ENCODE data around the gene ANP32A.

The ANP32A gene

DNA sequence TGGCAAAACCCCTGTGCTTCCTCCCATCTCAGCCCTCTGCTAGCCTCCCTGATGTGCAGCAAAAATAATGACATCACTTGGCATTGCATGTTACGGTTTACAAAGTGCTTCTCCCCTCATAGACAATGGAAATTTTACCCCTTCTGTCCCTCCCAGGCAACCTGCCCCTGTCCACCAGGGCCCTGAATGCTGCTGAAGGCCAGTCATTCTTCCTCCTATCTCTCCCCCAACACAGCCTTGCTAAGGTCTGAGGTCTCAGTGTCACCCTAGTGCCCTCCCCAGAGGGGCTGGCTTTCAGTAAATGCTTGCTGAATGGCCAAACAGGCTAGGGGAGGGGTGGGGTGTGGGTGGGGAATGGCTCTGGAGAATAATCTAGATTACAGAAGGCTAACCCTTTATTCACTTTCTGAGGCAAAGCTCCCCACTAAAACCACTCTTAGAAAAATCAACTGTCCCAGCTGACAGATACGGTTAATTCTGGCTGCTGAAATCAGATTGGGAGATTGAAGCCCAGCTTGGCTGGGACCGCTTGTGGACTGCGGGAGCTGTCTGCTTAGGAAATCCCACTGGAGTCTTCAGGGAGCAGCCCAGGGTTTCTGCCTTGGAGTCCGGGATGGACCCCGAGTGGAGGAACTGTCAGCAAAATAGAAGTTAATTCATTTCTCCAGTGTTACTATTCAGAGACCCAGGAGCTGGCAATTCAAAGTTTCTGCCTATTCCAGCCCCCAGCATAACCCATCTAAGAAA lies 22.9 kb downstream of the ANP32A start:
- no peak for FAIRE-seq

DNA sequence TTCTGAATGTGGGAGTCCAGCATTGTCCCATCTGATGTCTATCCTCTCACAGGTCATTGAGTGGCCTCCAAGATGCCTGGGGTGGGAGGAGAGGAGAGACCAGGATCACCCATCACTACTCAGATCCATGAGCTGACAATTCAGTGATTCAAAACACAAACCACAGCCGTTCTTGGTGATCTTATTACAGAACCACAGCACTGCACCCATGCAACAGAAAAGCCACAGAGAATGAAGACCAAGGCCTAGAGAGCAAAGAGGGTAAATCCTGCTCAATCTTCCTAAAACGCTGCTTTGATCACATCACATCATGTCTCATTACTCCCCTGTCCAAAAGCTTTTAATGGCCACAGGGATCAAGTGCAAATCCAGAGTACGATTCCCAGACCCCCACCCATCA lies 23.5 kb downstream of the ANP32A start:
- FAIRE-seq, result no peak

DNA sequence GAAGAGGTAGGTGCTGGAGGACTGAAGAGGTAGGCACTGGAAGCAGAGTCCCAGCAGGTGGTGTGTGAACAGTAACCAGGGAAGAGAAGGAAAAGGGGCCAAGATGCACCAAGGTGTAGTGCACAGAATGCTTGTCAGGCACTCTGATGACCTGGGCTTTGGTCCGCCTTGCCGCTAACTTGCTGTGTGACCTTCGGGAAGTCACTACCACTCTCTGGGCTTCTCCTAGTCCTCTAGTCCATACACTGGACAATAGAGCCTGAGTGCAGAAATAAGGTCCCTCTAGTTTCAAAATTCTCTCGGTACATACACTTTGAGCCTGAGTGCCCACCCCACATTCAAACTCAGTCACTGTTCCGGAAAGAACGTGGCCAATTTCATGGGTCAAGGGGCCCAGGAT lies 24.1 kb downstream of the ANP32A start:
- FAIRE-seq, result no peak

DNA sequence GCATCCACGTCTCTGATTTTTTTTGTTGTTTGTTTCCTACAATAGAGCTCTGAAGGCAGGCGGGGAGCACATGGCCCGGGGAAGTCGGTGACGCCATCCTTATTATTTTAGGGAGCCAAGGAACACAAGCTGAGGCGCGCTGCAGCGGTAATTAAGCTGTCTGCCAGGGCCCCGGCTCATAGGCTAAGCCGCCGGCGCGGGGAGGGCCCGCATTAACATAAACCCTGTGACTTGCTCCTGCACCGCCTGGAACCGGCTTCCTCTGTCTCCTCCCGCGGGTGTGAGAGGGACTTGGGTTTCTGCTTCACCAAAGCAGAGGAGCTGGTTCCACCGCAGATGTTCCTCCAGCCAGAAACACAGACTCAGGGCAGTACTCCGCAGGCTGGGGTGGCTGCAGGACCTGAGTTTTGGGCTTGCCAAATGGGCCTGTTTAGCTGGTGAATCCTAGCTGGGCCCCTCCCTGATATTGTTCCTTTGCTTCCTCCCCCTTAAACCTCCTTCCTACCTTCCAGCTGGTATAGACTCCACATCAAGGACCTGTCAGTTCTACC lies 25.3 kb downstream of the ANP32A start:
- no peak for FAIRE-seq

DNA sequence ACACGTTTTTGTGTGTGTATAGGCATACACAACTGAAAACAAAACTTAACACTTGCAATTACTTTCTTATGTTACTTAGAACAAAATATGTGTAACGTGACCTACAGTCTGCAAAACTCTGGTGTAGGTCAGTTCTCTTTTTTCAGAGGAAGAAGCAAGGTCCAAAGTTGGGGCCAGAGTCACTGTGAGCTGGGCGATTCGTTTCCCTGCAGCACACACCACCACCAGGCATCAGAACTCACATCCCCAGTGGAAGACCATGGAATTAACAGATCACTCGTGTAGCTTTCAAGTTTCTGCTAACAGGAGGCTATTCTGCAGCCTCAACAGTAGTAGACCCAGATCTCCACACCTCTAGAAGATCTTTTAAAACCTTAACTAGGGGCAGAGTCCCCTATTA lies 25.8 kb downstream of the ANP32A start:
- FAIRE-seq, result no peak

DNA sequence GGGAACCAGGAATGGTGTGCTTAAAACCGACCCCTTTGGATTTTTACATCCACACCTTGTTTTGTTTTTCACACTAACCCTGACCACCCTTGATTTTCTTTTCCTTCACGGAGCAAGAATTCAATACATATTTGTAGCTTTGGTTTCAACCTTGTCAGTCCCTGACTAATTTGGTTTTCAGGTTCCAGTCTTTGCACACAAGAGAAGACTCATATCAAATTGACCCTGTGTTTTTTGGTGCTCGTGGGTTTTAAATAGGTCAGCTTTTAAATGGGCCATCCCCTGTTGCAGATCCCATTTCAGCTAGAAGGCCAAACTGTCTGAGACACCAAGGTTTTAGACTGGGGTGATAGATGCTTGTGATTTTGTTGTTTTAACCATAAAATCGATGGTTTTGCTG lies 26.4 kb downstream of the ANP32A start:
- FAIRE-seq, result no peak

DNA sequence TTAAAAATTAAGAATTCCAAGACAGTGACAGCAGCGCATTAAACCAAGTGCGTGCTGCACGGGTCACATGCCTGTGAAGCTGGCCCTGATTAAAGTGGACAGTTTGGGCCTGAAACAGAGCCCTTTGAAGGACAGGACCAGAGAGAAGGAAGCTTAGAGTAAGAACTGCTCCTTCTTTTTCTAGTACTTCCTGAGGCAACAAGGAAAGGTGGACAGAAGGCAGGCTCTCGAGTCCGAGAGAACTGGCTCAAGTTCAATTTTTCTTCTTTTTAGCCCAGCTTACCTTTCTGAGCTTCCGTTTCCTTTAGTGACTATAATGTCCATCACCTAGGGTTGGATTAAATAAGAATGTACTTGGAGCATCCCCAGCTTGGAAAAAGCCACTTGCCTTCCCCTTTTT lies 26.9 kb downstream of the ANP32A start:
- no peak for FAIRE-seq

DNA sequence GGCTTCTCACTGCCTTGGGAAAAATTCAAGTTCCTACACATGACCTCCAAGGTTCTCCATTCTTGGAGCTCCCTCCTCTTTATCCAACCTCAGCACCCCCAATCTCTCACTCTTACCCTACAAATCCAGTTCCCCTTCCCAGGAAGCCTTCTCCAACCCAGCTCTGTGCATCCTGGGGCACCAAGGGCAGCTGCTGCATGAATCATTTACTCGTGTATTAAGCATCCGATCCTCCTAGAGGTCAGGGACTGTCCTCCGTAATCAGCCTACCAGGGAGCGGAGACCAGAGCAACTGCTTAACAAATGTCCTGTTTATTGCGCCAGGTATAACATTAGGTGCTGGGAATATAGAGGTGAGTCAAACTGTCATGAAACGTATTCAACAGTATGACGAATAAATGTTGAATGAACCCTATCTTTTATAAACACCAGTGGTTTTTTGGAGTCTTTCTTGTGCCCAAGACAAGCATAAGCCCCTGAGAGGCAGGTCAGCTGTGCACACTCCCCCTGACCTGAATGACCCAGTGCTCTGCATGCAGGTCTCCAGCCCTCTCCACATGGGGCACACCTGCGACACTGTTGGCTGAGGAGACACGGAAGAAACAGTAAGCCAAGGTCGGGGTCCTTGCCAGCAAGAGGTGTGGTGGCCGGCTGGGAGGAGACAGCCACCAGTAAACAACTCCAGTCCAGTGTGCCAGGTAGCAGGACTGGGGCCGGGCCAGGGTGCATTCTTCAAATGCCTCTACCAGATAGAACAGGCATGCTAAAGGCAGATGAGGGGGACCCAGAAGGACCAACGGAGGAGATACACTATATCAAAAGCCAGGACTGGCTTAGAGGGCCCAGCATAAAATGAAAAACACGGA lies 27.6 kb downstream of the ANP32A start:
- FAIRE-seq, result no peak

DNA sequence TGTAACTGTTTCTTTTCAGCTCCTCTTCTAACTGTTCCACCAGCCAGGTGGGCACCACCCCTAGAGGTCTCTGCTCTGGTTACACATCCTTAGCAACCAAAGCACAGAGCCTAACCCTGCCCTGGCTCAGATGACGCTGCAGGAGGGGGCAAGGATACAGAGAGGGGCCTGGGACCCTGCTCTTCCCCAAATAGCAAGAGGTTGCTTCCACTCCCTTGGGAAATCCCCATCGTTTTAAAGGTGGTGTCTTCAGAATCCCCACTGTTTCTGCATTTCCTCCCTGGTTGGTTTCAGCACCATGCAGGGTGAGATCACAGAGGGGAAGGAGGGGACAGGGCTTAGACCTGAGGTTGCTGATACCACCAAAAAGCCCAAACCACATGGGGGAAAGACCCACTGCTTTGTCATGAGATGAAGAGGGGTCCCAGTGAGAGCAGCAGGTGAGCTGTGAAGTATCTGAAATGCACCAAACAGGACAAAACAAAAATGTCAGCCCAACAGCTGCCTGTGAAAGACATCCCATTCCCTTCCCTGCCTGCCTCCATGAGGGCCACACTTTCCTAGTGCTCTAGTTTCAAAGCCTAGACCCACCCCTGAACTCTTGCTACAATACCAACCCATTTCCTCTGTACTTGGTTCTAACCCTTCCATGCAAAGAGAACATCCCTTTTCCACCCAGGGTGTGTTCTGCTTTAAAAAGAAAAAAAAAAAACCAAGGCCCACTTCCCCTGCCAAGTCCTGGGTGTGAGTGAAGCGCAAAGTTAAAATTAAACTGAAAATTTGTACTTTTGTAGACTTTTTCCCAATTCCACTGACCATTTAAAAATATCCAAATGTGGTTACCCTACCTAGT lies 29.0 kb downstream of the ANP32A start:
- FAIRE-seq, result no peak

DNA sequence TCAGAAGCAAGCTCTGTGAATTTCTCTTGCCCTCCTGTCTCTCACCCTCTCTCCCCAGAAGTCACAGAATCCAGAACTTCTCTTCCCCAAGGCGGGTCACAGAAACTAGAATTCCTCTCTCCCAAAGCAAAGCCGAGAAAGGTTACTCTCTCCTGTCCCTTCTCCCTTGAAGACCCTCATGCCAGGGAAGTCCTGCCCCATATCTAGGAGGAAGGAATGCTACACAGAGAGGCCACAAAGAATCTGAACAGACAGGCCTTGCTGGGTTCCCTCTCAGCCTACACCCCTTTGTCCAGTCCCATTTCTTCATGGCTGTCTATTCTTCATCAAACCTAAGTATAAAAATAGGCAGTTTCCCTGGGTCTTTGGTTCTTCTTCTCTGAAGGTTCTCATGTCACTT lies 29.8 kb downstream of the ANP32A start:
- no peak for FAIRE-seq

DNA sequence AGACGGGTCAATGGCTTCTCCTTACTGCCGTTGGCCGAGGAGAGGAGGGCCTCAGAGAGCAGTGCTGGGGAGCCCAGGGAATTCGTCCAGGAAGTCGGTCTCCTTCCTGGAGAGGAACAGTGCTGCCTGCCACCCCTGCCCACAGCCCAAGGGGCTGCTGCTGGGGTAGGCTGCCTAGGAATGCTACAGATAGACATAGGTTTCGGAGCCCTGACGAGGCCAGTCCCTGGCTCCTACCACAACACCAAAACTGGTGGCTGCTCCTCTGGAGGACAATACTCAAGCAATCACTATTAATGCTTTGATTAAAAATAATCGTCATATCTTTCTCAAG lies 30.5 kb downstream of the ANP32A start:
- FAIRE-seq, result no peak

DNA sequence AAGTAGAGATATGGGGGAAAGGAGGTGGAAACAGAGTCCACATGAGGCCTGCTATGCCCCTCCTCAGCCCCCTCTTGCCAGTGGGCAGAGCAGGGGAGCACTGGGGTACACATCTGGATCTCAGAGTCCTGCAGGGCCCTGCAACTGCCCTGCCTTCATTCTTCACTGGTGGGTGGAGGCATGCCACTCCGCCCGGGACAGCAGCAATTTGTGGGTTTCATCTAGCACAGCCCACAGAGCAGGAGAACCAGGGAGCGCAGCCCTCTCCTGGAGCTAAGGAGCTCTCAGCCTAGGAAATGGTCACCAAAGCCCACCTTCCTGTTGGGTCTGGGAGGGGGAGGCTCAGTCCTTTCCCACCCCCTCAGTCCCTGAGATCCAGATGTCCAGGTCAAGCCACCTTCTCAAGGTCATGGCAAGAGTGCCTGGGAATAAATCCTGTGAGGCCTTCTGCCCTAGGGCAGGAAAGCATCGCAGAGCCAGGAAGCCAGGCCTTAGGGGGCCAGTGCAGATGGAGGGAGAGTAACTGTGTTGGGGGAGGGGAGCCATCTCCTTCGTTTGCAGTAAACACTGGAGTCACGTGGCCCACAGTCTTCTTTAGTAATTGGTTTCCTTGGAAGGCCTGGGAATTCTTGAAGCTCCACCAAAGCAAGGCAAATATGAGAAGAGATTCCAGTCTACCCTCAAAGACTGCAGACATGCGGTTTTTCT lies 31.0 kb downstream of the ANP32A start:
- no peak for FAIRE-seq

DNA sequence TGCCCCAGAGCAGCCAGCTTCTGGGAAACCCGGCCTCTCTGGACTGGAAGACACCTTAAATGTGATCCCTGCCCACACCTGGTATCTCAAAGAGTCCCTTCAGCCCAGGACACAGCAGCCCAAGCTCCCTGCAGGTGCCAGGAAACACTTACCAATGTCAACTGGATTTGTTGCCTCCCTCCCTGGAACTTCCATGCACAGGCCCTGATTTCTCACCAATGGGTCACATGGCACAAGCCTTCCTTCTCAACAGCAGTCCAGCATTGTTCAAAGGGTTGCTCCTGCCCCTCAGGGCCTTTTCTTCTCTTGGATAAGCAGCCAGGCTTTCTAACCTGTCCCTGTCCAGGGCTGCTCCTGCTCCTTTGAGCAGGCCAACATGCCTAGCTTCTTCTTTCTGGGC lies 31.6 kb downstream of the ANP32A start:
- FAIRE-seq, result no peak

DNA sequence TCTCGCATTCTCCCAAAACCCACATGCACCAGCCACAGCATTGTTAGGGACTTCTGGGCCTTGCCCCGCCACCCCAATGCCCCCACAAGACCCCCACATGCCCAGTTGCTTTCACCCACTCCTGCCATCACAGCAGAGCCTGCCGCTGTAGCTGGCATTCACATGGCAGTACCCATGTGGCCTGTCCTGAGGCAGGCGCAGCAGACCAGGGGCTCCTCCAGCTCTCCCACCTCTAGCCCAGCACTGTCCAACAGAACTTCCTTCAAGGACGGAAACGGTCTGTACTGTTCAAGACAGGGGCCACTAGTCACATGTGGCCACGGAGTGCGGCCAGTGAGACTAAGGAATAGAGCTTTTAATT lies 32.5 kb downstream of the ANP32A start:
- FAIRE-seq, result no peak

DNA sequence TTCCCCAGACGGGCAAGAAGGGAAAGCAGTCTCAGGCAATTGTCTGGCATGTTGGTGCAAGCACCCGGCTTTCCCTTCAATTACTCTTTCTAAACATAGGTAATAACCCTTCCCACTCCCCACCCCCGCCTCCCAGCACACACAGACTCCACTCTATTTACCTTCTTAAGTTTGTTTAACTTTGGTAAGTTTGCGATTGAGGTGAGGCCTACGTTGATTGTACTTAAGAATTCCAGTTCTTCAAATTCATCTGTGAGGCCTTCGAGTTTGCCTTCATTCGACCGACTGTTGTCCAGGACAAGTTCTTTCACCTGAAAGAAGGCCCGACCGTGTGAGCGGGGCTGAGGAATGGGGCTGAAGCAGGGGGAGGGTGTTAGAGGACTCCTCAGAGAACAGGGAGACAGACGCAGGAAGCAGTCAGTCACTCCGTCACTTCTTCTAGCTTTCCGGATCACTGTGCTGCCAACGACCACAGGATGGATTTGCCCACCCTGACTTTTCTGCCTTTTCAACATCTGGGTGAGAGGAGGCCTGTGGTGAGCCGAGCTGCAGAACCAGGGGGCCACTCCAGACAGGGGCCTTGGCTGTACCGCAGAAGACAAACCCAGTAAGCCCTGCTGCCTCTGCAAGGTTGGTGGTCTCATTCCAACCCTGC lies 33.0 kb downstream of the ANP32A start:
- FAIRE-seq, result no peak

DNA sequence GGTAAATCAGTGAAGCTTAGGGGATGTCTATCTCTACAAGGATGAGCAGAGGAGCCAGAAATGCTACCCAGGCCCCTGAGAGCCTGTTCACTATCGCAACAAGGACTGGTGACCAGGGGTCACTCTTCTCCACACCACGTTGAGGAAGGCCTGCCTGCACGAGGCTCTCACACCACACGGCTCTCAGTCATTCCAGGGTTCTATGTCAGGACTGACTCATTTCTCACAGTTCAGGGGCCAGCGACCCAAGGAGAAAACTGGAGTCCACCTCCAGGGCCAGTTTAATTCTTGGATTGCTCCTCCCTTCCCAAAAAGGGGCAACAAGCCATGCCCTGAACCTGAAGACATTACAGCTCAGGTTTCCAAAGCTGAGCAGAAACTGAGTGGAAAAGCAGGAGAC lies 33.9 kb downstream of the ANP32A start:
- FAIRE-seq, result no peak

DNA sequence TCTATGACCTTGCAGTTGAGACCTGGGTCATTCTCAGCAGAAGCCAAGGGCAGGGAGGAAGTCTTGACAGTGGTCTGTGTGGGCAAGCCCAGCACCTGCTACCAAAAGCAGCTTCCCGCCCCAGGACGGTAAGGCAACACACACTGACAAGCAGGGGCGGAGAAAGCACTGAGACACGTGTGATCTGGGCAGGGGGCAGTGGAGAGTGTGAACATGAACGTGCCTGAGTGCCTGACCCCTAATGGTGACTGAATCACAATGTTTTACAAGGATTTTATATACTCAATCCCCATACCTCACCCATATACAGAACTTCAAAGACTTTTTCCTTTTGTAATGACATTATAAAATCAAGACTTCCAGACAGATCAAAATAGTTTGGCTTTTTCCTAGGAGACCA lies 35.2 kb downstream of the ANP32A start:
- FAIRE-seq, result no peak

DNA sequence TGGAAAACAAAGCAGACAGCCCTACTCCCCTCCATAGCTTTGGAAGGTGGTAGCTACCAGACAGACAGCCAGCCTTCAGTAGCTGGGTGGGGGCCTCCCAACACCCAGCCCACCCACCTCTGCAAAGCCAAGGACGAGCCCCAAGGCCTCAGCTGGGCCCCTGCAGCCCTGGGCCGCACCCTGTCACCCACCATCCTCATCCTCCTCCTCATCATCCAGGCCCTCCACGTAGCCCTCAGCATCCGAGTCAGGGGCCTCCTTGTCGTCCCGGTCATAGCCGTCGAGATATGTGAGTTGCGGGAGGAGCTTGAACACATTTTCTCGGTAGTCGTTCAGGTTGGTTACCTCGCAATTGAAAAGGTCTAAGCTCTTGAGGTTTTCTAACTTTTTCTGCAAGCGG lies 36.5 kb downstream of the ANP32A start:
- FAIRE-seq, result no peak

DNA sequence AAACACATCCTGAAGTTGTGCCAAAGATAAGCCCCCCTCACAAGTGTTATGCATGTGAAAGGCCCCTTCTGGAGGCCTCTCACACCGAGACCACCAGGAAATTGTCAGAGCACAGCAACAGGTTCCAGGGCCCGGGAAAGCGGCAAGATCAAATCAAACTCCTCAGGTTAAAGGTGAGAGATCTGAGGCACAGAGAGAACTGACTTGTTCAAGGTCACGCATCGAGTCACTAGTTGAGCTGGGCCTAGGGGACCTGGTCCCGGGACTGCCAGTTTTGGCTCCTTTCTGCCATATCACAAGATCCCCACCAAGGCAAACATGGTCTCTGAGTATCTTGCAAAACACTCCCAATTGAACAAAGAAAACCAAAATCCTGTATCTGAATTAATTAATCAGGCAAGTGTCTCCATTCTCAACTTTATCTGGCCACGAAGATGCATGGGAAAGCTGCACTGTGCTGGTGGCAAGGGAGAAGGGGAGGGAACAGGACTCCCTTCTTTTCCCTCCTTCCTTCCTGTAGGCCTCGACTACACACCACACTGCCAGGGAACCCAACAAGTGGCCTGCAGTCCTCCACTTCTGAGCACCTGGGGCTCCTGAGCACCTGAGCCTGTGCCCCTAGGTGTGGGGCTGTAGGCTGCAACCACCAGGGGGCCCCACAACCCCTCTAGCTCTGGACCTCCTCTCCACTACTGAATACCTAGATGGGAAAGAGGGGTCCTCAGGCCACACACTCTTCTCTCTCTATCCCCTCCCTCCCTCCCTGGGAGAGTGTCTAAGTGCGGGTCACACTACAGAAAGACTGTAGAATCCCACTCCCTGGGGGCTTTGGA lies 37.3 kb downstream of the ANP32A start:
- FAIRE-seq, result no peak

DNA sequence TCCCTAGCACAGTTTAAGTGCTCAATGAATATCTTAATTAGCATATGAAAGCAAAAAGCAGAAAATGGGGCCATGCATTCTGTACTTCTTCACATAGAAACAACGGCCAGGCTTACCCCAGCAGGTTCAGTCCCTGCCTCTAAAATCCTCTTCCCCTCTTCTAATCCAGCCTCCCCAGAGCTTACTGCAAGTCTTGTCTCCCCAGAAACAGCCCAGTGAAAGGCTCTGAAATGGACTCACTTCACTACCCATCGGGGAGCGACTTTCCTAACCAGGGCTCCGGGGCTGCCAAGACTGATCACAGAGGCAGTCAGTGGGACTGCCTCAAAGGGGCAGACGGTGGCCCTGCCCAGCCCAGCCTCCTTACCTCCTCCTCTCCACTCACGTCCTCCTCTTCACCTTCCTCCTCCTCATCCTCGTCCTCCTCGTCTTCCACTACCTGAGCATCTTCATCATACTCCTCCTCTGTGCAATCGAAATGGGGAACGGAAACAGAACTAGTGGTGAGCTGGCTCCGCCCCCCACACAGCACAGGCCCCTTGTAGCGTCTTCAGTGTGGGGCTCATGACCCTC lies 38.0 kb downstream of the ANP32A start:
- no peak for FAIRE-seq
